IMR-90 (cell line): Measurements from ENCODE around the gene ZSWIM8. TPM values are rescaled to one million over a fixed set of nuclear protein-coding genes. Genes with fewer than 3 reads are reported as not detected.

Experiments
- ATAC-seq: fragments of 200-7000 bp; cut with Tn5 transposase; 2 replicates; pipeline ENCODE4 v1.9.1; 2020; ENCODE audit warnings: low read depth, mild to moderate bottlenecking, moderate library complexity
- BruUV-seq: library from RNA; stranded (reverse); fragments of 400-500 nt; replicated peaks from 2 replicates; lab custom pipeline; 2021; lab: Mats Ljungman, UMichigan
- CTCF ChIA-PET: fragments of 300-600 bp; formaldehyde crosslinking; extraction: SDS; loops from one replicate; lab custom pipeline; 2021; ENCODE audit warnings: antibody characterized with exemption; lab: Yijun Ruan, JAX
- POLR2A ChIA-PET: fragments of 300-600 bp; sonication (Branson Sonifier 250); formaldehyde crosslinking; loops from one replicate; lab custom pipeline; 2022; ENCODE audit warnings: antibody characterized with exemption; ENCODE audit not compliant: unreplicated experiment; lab: Charles Lee
- DNase-seq: peaks from one replicate; pipeline ENCODE4 v3.0.0; 2013
- H2AFZ ChIP-seq: replicated peaks from 2 replicates; pipeline ENCODE3; 2013; ENCODE audit warnings: low read length, mild to moderate bottlenecking; ENCODE audit not compliant: poor library complexity
- H2AK5ac ChIP-seq: 2 replicates; pipeline ENCODE4 v1.6.1; 2013; ENCODE audit warnings: low read depth, low read length, inconsistent platforms
- H2AK9ac ChIP-seq: replicated peaks from 2 replicates; pipeline ENCODE3; 2013; ENCODE audit warnings: mild to moderate bottlenecking, low read depth, low read length, moderate library complexity; ENCODE audit not compliant: poor library complexity
- H2BK120ac ChIP-seq: 2 replicates; pipeline ENCODE4 v1.6.1; 2013; ENCODE audit warnings: low read depth, low read length, inconsistent platforms
- H2BK15ac ChIP-seq: 3 replicates; pipeline ENCODE4 v1.6.1; 2013; ENCODE audit warnings: low read depth, low read length, inconsistent platforms
- H2BK20ac ChIP-seq: 2 replicates; pipeline ENCODE4 v1.6.1; 2013; ENCODE audit warnings: low read depth, mild to moderate bottlenecking, inconsistent platforms, low read length, moderate library complexity
- H2BK5ac ChIP-seq: 2 replicates; pipeline ENCODE4 v1.6.1; 2013; ENCODE audit warnings: mild to moderate bottlenecking, low read depth, low read length, inconsistent platforms; ENCODE audit not compliant: poor library complexity, severe bottlenecking
- H3K14ac ChIP-seq: replicated peaks from 2 replicates; pipeline ENCODE4 v1.6.1; 2013; ENCODE audit warnings: low read depth, low read length, inconsistent platforms
- H3K18ac ChIP-seq: 2 replicates; pipeline ENCODE4 v1.6.1; 2013; ENCODE audit warnings: low read depth, low read length, control low read depth
- H3K23ac ChIP-seq: 2 replicates; pipeline ENCODE4 v1.6.1; 2013; ENCODE audit warnings: low read depth, low read length, inconsistent platforms
- H3K27ac ChIP-seq: 2 replicates; pipeline ENCODE4 v1.5.1; 2013; ENCODE audit warnings: mild to moderate bottlenecking, control low read depth, low read length; ENCODE audit not compliant: insufficient read depth
- H3K27me3 ChIP-seq: 2 replicates; pipeline ENCODE4 v1.6.1; 2013; ENCODE audit warnings: low read length; ENCODE audit not compliant: control insufficient read depth, insufficient read depth
- H3K36me3 ChIP-seq: 2 replicates; pipeline ENCODE4 v1.6.1; 2013; ENCODE audit warnings: low read length, mixed read lengths; ENCODE audit not compliant: control insufficient read depth, insufficient read depth
- H3K4ac ChIP-seq: 2 replicates; pipeline ENCODE4 v1.6.1; 2013; ENCODE audit warnings: low read depth, low read length, inconsistent platforms
- H3K4me1 ChIP-seq: 2 replicates; pipeline ENCODE4 v1.6.1; 2013; ENCODE audit warnings: low read length, mixed read lengths; ENCODE audit not compliant: control insufficient read depth, insufficient read depth
- H3K4me2 ChIP-seq: 2 replicates; pipeline ENCODE4 v1.6.1; 2013; ENCODE audit warnings: low read depth, mild to moderate bottlenecking, control low read depth, low read length, moderate library complexity
- H3K4me3 ChIP-seq: 2 replicates; pipeline ENCODE4 v1.5.1; 2013; ENCODE audit warnings: low read depth, mild to moderate bottlenecking, control low read depth, low read length, moderate library complexity; ENCODE audit not compliant: insufficient read depth
- H3K56ac ChIP-seq: 2 replicates; pipeline ENCODE4 v1.6.1; 2013; ENCODE audit warnings: low read length, inconsistent platforms; ENCODE audit not compliant: insufficient read depth; ENCODE audit errors: extremely low read depth
- H3K79me1 ChIP-seq, 2 experiments: 2 replicates each; pipeline ENCODE4 v1.6.1; 2013; ENCODE audit warnings: low read length in 2 of 2, inconsistent platforms in 1 of 2, low read depth in 1 of 2
- H3K9ac ChIP-seq: 2 replicates; pipeline ENCODE4 v1.6.1; 2013; ENCODE audit warnings: low read depth, low read length, control low read depth
- H3K9me1 ChIP-seq: 2 replicates; pipeline ENCODE4 v1.6.1; 2013; ENCODE audit warnings: low read length, inconsistent platforms; ENCODE audit not compliant: insufficient read depth
- H3K9me3 ChIP-seq: 2 replicates; pipeline ENCODE4 v1.6.1; 2013; ENCODE audit warnings: low read length; ENCODE audit not compliant: control insufficient read depth, insufficient read depth
- H4K20me1 ChIP-seq: 2 replicates; pipeline ENCODE4 v1.6.1; 2013; ENCODE audit warnings: low read length, inconsistent platforms; ENCODE audit not compliant: insufficient read depth
- H4K5ac ChIP-seq: 2 replicates; pipeline ENCODE4 v1.6.1; 2013; ENCODE audit warnings: mild to moderate bottlenecking, low read depth, low read length, control low read depth
- H4K8ac ChIP-seq, 2 experiments: 2 replicates each; pipeline ENCODE4 v1.6.1; 2013; ENCODE audit warnings: low read depth in 2 of 2, low read length in 2 of 2, control low read depth in 1 of 2, inconsistent platforms in 1 of 2
- H4K91ac ChIP-seq: 2 replicates; pipeline ENCODE4 v1.6.1; 2013; ENCODE audit warnings: low read depth, low read length, inconsistent platforms; ENCODE audit not compliant: insufficient read depth
- BHLHE40 ChIP-seq: fragments of 150-350 bp; IDR thresholded peaks from 2 replicates; pipeline ENCODE4 v1.6.1; 2016; ENCODE audit warnings: mild to moderate bottlenecking, low read depth, low read length
- CHD1 ChIP-seq: IDR thresholded peaks from 2 replicates; pipeline ENCODE4 v1.6.1; 2012; ENCODE audit warnings: low read depth, low read length, improper control_type of control experiment
- MAFK ChIP-seq: IDR thresholded peaks from 2 replicates; pipeline ENCODE4 v1.6.1; 2012; ENCODE audit warnings: low read depth, low read length, improper control_type of control experiment
- MAZ ChIP-seq: IDR thresholded peaks from 2 replicates; pipeline ENCODE4 v1.6.1; 2012; ENCODE audit warnings: low read depth, mild to moderate bottlenecking, low read length, improper control_type of control experiment, moderate library complexity, borderline replicate concordance
- MXI1 ChIP-seq: IDR thresholded peaks from 2 replicates; pipeline ENCODE4 v1.6.1; 2012; ENCODE audit warnings: low read depth, mild to moderate bottlenecking, low read length, moderate library complexity, borderline replicate concordance
- NFE2L2 ChIP-seq: fragments of 150-350 bp; IDR thresholded peaks from 2 replicates; pipeline ENCODE4 v1.6.1; 2016; ENCODE audit warnings: low read depth, mild to moderate bottlenecking, low read length
- POLR2A ChIP-seq: IDR thresholded peaks from 2 replicates; pipeline ENCODE4 v1.6.1; 2012; ENCODE audit warnings: mild to moderate bottlenecking, low read depth, low read length
- RFX5 ChIP-seq: IDR thresholded peaks from 2 replicates; pipeline ENCODE4 v1.8.0; 2012; ENCODE audit warnings: low read depth, mild to moderate bottlenecking, low read length, moderate library complexity
- WGBS, 2 experiments: methylation state at CpG; one replicate each; pipeline versions ENCODE4 v1.1.5 to v1.1.7; 2013; ENCODE audit warnings: missing lambda C conversion rate in 2 of 2; ENCODE audit not compliant: insufficient read length in 1 of 2; ENCODE audit errors: extremely low coverage in 2 of 2; 5-methylcytosine and 5-hydroxymethylcytosine counted together
- dilution Hi-C: fragments of 300-500 bp; cut with HindIII; formaldehyde crosslinking; loops from one replicate; pipeline ENCODE4 v1.14.3; 2018; ENCODE audit warnings: low sequenced_read_pairs; ENCODE audit not compliant: unreplicated experiment
- in situ Hi-C: fragments of 300-500 bp; cut with MboI; formaldehyde crosslinking; loops from 3 replicates; pipeline ENCODE4 v1.14.3; 2019; ENCODE audit warnings: low sequenced_read_pairs, inconsistent platforms, mixed read lengths
- intact Hi-C: fragments of 100-400 bp; cut with micrococcal nuclease; formaldehyde crosslinking; loops from 2 replicates; pipeline ENCODE4 v1.10.0; 2022
- polyA plus RNA-seq, 3 experiments: library from polyadenylated mRNA; depleted of rRNA; stranded (reverse); fragments of >200 nt; gene quantifications; 2 replicates each; pipeline ENCODE4 v1.2.3, GENCODE V29; 2012; ENCODE audit warnings: low replicate concordance in 1 of 3
- total RNA-seq: library from RNA; depleted of rRNA; stranded (reverse); fragments of >200 nt; gene quantifications from 2 replicates; pipeline ENCODE4 v1.2.3, GENCODE V29; 2012
- TF ChIP-seq, protein P1 (sequence below): fragments of 150-350 bp; IDR thresholded peaks from 2 replicates; pipeline ENCODE4 v1.6.1; 2017; ENCODE audit warnings: mild to moderate bottlenecking, antibody characterized with exemption, low read length, low read depth
- TF ChIP-seq, protein P2 (sequence below): conservative IDR thresholded peaks from 2 replicates; pipeline ENCODE4 v1.5.1; 2012; ENCODE audit warnings: mild to moderate bottlenecking, low read depth, low read length, improper control_type of control experiment
- TF ChIP-seq, protein P3 (sequence below): fragments of 150-350 bp; IDR thresholded peaks from 2 replicates; pipeline ENCODE4 v1.6.1; 2016; ENCODE audit warnings: low read depth, mild to moderate bottlenecking, low read length, moderate library complexity, borderline replicate concordance

The ZSWIM8 gene
- total and polyA plus RNA-seq, 2 of the 4 experiments (the other 2 are of a cell fraction): 16.8 to 103 TPM

DNA sequence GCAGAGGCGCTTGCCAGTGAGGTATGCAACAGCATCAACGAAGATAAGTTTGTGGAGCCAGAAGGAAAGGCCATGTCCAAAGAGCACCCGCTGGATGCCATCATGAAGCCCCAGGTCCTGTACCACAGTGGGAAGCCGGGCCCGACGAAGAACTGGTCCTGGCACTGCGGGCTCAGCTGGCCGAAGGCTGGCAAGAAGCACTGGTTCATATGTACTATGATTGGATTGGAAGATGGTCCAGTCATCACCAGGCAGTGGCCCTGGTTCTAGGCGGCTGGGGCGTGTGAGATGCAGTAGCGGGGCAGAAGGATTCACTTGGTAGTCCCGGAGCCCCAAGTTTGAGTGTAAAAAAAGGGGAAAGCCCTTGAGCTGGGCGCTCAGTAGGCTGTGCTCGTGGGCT is 22.1 kb downstream of the ZSWIM8 start:
- dilution Hi-C loops (no loop called here), in situ Hi-C loops (no loop called here), intact Hi-C loops (no loop called here)
- TF ChIP-seq, protein P1, sequence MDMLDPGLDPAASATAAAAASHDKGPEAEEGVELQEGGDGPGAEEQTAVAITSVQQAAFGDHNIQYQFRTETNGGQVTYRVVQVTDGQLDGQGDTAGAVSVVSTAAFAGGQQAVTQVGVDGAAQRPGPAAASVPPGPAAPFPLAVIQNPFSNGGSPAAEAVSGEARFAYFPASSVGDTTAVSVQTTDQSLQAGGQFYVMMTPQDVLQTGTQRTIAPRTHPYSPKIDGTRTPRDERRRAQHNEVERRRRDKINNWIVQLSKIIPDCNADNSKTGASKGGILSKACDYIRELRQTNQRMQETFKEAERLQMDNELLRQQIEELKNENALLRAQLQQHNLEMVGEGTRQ: no peak
- no peak for TF ChIP-seq MAZ
- TF ChIP-seq MAFK: no peak
- TF ChIP-seq NFE2L2: no peak
- no peak for TF ChIP-seq BHLHE40
- no peak for TF ChIP-seq CHD1
- TF ChIP-seq, protein P2, sequence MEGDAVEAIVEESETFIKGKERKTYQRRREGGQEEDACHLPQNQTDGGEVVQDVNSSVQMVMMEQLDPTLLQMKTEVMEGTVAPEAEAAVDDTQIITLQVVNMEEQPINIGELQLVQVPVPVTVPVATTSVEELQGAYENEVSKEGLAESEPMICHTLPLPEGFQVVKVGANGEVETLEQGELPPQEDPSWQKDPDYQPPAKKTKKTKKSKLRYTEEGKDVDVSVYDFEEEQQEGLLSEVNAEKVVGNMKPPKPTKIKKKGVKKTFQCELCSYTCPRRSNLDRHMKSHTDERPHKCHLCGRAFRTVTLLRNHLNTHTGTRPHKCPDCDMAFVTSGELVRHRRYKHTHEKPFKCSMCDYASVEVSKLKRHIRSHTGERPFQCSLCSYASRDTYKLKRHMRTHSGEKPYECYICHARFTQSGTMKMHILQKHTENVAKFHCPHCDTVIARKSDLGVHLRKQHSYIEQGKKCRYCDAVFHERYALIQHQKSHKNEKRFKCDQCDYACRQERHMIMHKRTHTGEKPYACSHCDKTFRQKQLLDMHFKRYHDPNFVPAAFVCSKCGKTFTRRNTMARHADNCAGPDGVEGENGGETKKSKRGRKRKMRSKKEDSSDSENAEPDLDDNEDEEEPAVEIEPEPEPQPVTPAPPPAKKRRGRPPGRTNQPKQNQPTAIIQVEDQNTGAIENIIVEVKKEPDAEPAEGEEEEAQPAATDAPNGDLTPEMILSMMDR: no peak
- no peak for TF ChIP-seq RFX5
- TF ChIP-seq, protein P3, sequence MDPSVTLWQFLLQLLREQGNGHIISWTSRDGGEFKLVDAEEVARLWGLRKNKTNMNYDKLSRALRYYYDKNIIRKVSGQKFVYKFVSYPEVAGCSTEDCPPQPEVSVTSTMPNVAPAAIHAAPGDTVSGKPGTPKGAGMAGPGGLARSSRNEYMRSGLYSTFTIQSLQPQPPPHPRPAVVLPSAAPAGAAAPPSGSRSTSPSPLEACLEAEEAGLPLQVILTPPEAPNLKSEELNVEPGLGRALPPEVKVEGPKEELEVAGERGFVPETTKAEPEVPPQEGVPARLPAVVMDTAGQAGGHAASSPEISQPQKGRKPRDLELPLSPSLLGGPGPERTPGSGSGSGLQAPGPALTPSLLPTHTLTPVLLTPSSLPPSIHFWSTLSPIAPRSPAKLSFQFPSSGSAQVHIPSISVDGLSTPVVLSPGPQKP: no peak
- no peak for TF ChIP-seq POLR2A
- TF ChIP-seq MXI1: no peak
- ATAC-seq (no peak), DNase-seq (no peak)
- H2AK5ac ChIP-seq: no peak overlapping the region
- no peak overlapping the region for H2BK15ac ChIP-seq
- no peak overlapping the region for H3K4me2 ChIP-seq
- POLR2A ChIA-PET: no interaction called here
- 96% methylated on average over 7 of the region's 14 CpGs; no CpG with 5 or more reads in 1 of the 2 experiments for WGBS, 2 experiments
- peaks cover 47% of the 10 kb centered on the region for H3K36me3 ChIP-seq
- no peak overlapping the region for H4K8ac ChIP-seq
- no peaks in the 10 kb centered on the region for H3K9me3 ChIP-seq
- no peaks in the 10 kb centered on the region for H4K20me1 ChIP-seq
- H2BK5ac ChIP-seq: no peak overlapping the region
- H3K56ac ChIP-seq: no peak overlapping the region
- H3K23ac ChIP-seq: no peak overlapping the region
- H3K27me3 ChIP-seq: no peaks in the 10 kb centered on the region
- H3K4ac ChIP-seq: no peak overlapping the region
- no peak overlapping the region for H2BK120ac ChIP-seq
- H3K18ac ChIP-seq: no peak overlapping the region
- H2BK20ac ChIP-seq: no peak overlapping the region
- peaks cover 16% of the 10 kb centered on the region for H3K9me1 ChIP-seq
- BruUV-seq: no TSS peak
- H3K4me3 ChIP-seq: no peak overlapping the region
- 0 out of 2 replicates have a peak, but pooled peaks cover 2% of the 10 kb centered on the region for H3K4me1 ChIP-seq
- no peak overlapping the region for H3K14ac ChIP-seq
- H3K9ac ChIP-seq: no peak overlapping the region
- H3K27ac ChIP-seq: no peak overlapping the region
- CTCF ChIA-PET: no interaction called here
- peaks cover 14 to 50% of the 10 kb centered on the region in 2 experiments for H3K79me1 ChIP-seq
- H4K91ac ChIP-seq: no peak overlapping the region
- no peak overlapping the region for H2AK9ac ChIP-seq
- no peak overlapping the region for H4K5ac ChIP-seq
- H2AFZ ChIP-seq: no peak overlapping the region
